Measurements from ENCODE around the gene CEBPZ. TPM values are rescaled to one million over a fixed set of nuclear protein-coding genes. Genes with fewer than 3 reads are reported as not detected.

Gene CEBPZ
- total and polyA plus RNA-seq, 10 of the 15 experiments (the other 5 are each of a cell fraction or from before 2014, with no cell fraction given), result 29.4 to 89.2 (median 49.5) TPM

DNA sequence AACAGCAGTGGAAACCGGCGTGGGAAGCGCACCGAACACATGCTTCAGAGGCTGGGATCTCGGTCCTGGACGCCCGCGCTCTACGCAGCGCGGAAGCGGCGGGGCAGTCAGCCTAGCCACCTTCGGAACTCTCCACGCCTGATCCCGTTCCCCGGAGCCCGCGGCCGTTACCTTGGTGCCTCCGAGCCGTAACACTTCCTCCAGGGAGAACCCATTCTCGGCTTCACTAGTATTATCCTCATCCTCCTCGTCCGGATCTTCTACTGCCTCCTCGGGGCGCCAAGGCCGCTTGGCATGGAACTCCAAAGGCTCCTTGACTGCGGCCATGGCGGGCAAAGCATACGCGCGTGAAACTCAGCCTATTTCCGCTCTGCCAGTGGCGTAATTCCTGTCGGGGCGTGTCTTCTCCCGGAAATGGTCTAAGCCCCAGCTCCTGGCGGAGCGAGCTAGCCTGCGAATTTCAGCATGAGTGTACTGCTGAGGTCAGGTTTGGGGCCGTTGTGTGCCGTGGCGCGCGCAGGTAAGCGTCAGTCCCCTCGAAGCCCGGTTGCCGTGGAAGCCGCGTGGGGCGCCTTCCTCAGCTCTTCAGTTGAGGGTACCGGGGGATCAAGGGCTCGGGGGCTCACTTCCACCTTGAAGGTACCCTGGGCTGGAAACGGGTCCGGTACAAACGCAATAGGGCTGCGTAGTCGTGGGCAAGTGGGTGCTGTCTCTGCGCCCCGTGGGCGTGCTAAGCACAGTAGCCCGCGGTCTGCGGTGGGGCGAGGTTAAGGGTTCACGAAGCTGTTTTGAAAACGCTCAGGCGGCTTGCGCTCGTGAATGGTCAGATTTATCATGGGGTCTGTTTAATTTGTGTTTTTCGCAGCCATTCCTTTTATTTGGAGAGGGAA is at the start of gene CEBPZ, which contains the start of gene NDUFAF7 (continued):
- peak; percentile 21 for TF ChIP-seq E4F1 (IDR thresholded peaks at IDR 0.05; ENCODE audit: borderline replicate concordance, partially characterized antibody)
- TF ChIP-seq DPF2 (IDR thresholded peaks at IDR 0.05), result peak; percentile 55; the same call in 1 of the 2 replicates
- TF ChIP-seq SMAD5 (IDR thresholded peaks at IDR 0.05; ENCODE audit: low read depth), result peak; percentile 96
- no peak for TF ChIP-seq EP300 (IDR thresholded peaks at IDR 0.05; ENCODE audit: borderline replicate concordance in 1 of 2, control insufficient read depth in 1 of 2, low read depth in 2 of 2, low read length in 2 of 2)
- peak; percentile 55; the same call in 1 of the 2 replicates for TF ChIP-seq NR2C1 (IDR thresholded peaks at IDR 0.05)
- no peak for TF ChIP-seq MTA2 (IDR thresholded peaks at IDR 0.05; ENCODE audit: low read depth)
- peak; percentile 16 for TF ChIP-seq SP1 (IDR thresholded peaks at IDR 0.05; ENCODE audit: low read depth, low read length)
- TF ChIP-seq MEF2A (IDR thresholded peaks at IDR 0.05; ENCODE audit: insufficient read depth, low read depth, low read length), result no peak
- peak; percentile 76 for TF ChIP-seq MLLT1 (IDR thresholded peaks at IDR 0.05)
- peak; percentile 78 for TF ChIP-seq IKZF1 (conservative IDR thresholded peaks at IDR 0.05)
- TF ChIP-seq ETV6 (conservative IDR thresholded peaks at IDR 0.05 in 1 of 2, IDR thresholded peaks at IDR 0.05 in 1 of 2; ENCODE audit: borderline replicate concordance in 1 of 2, low read depth in 1 of 2), result peak in 1 of 2 experiments; percentile 63; a peak in 1 of 4 replicates
- no peak for TF ChIP-seq ZNF274 (IDR thresholded peaks at IDR 0.05; ENCODE audit: insufficient read depth, insufficient read length)
- peak; percentile 10; the same call in 1 of the 2 replicates for TF ChIP-seq ELK1 (IDR thresholded peaks at IDR 0.05; ENCODE audit: low read depth, low read length)
- TF ChIP-seq FOS (IDR thresholded peaks at IDR 0.05; ENCODE audit: borderline replicate concordance, extremely low read depth, insufficient read length), result no peak
- peak; percentile 50; the same call in 1 of the 2 replicates for TF ChIP-seq PKNOX1 (IDR thresholded peaks at IDR 0.05)
- peak; percentile 76; the same call in 1 of the 2 replicates for TF ChIP-seq PAX8 (IDR thresholded peaks at IDR 0.05)
- TF ChIP-seq SMARCA5 (IDR thresholded peaks at IDR 0.05), result peak; percentile 82; the same call in 1 of the 2 replicates
- TF ChIP-seq RBBP5 (conservative IDR thresholded peaks at IDR 0.05), result no peak
- TF ChIP-seq BCL11A (IDR thresholded peaks at IDR 0.05; ENCODE audit: low read depth, low read length), result no peak; the same call in 1 of the 2 replicates
- no peak; the same call in 1 of the 2 replicates for TF ChIP-seq CHD2 (IDR thresholded peaks at IDR 0.05; ENCODE audit: borderline replicate concordance, low read depth, low read length)
- TF ChIP-seq TCF12 (IDR thresholded peaks at IDR 0.05; ENCODE audit: low read depth, low read length), result peak; percentile 42; the same call in 1 of the 2 replicates
- TF ChIP-seq, protein P1, sequence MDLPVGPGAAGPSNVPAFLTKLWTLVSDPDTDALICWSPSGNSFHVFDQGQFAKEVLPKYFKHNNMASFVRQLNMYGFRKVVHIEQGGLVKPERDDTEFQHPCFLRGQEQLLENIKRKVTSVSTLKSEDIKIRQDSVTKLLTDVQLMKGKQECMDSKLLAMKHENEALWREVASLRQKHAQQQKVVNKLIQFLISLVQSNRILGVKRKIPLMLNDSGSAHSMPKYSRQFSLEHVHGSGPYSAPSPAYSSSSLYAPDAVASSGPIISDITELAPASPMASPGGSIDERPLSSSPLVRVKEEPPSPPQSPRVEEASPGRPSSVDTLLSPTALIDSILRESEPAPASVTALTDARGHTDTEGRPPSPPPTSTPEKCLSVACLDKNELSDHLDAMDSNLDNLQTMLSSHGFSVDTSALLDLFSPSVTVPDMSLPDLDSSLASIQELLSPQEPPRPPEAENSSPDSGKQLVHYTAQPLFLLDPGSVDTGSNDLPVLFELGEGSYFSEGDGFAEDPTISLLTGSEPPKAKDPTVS (IDR thresholded peaks at IDR 0.05; ENCODE audit: low read depth, low read length), result no peak
